K562 (cell line): ENCODE measurements around the gene PID1. TPM values are rescaled to one million over a fixed set of nuclear protein-coding genes. Genes with fewer than 3 reads are reported as not detected.

Source experiments
- ATAC-seq: fragments of 200-7000 bp; cut with Tn5 transposase; 3 replicates; pipeline ENCODE4 v1.9.1; 2020; ENCODE audit warnings: moderate library complexity
- BruUV-seq: library from RNA; stranded (reverse); fragments of 400-500 nt; replicated peaks from 2 replicates; lab custom pipeline; 2021; lab: Mats Ljungman, UMichigan
- CTCF ChIA-PET: fragments of 300-600 bp; formaldehyde crosslinking; extraction: SDS; loops from one replicate; lab custom pipeline; 2021; ENCODE audit warnings: low intra/inter-chr PET ratio; lab: Yijun Ruan, JAX
- POLR2A ChIA-PET: fragments of 300-600, 350-650 bp; sonication (Branson Sonifier 250); formaldehyde crosslinking; extraction: SDS; loops from one replicate; lab custom pipeline; 2021; ENCODE audit warnings: antibody characterized with exemption, inconsistent platforms; lab: Yijun Ruan, JAX
- DNase-seq, 4 experiments: peaks; one replicate each; pipeline versions ENCODE4 v3.0.0 to v3.0.0-alpha.2; 2011 to 2018; ENCODE audit warnings: low spot score in 3 of 4, mixed read lengths in 3 of 4; ENCODE audit errors: extremely low read depth in 1 of 4
- FAIRE-seq: peaks from 2 replicates; lab custom pipeline; 2011; peaks lifted over from hg19 to GRCh38; lab: Jason Lieb, UNC
- H2AFZ ChIP-seq: 2 replicates; pipeline ENCODE4 v1.6.0; 2011; ENCODE audit warnings: low read depth, low read length, control low read depth, inconsistent platforms
- H3K27ac ChIP-seq: fragments of 200-600 bp; 3 replicates; pipeline ENCODE4 v1.8.0; 2011; ENCODE audit warnings: low read depth, mild to moderate bottlenecking, control low read depth, inconsistent platforms, low read length, moderate library complexity, mixed read lengths; ENCODE audit errors: extremely low read depth
- H3K27me3 ChIP-seq, 2 experiments: fragments of 300-600 bp in 1 of 2; 2 replicates in 1 of 2; 3 replicates in 1 of 2; pipeline versions ENCODE4 v1.6.0 to v1.8.0; 2011; ENCODE audit warnings: inconsistent platforms in 2 of 2, low read length in 2 of 2, mild to moderate bottlenecking in 1 of 2, mixed read lengths in 1 of 2, moderate library complexity in 1 of 2; ENCODE audit not compliant: control insufficient read depth in 2 of 2, insufficient read depth in 2 of 2
- H3K36me3 ChIP-seq: fragments of 300-600 bp; 3 replicates; pipeline ENCODE4 v1.8.0; 2011; ENCODE audit warnings: mild to moderate bottlenecking, low read length, inconsistent platforms; ENCODE audit not compliant: control insufficient read depth, insufficient read depth
- H3K4me1 ChIP-seq, 2 experiments: fragments of 200-600 bp in 1 of 2; replicated peaks in 1 of 2; 2 replicates in 1 of 2; 3 replicates in 1 of 2; pipeline versions ENCODE4 v1.5.1 to v1.8.0; 2011; ENCODE audit warnings: inconsistent platforms in 2 of 2, low read length in 2 of 2, mild to moderate bottlenecking in 1 of 2, mixed read lengths in 1 of 2, moderate library complexity in 1 of 2; ENCODE audit not compliant: control insufficient read depth in 2 of 2, insufficient read depth in 2 of 2
- H3K4me2 ChIP-seq: 2 replicates; pipeline ENCODE4 v1.6.1; 2011; ENCODE audit warnings: low read length, control low read depth, inconsistent platforms, mixed read lengths; ENCODE audit not compliant: insufficient read depth
- H3K4me3 ChIP-seq: fragments of 200-600 bp; sonication (generic), shearing (Covaris generic); 2 replicates; pipeline ENCODE4 v1.5.1; 2016; ENCODE audit warnings: control low read depth, inconsistent platforms
- H3K79me2 ChIP-seq: fragments of 200-600 bp; 3 replicates; pipeline ENCODE4 v1.8.0; 2011; ENCODE audit warnings: low read length, inconsistent platforms; ENCODE audit not compliant: control insufficient read depth, insufficient read depth
- H3K9ac ChIP-seq, 2 experiments: 2 replicates each; pipeline versions ENCODE4 v1.6.0 to v1.6.1; 2011; ENCODE audit warnings: low read depth in 2 of 2, low read length in 2 of 2, control low read depth in 1 of 2, inconsistent platforms in 1 of 2, mild to moderate bottlenecking in 1 of 2, mixed read lengths in 1 of 2; ENCODE audit not compliant: insufficient read depth in 1 of 2
- H3K9me1 ChIP-seq: one replicate; pipeline ENCODE4 v1.6.0; 2011; ENCODE audit warnings: inconsistent platforms, mild to moderate bottlenecking, low read length, moderate library complexity; ENCODE audit not compliant: control insufficient read depth, insufficient read depth
- H3K9me3 ChIP-seq: replicated peaks from 2 replicates; pipeline ENCODE4 v1.5.1; 2011; ENCODE audit warnings: low read depth, low read length, inconsistent platforms; ENCODE audit not compliant: control insufficient read depth, insufficient read depth
- H4K20me1 ChIP-seq: replicated peaks from 2 replicates; pipeline ENCODE4 v1.6.1; 2011; ENCODE audit warnings: low read length, inconsistent platforms, mixed read lengths; ENCODE audit not compliant: control insufficient read depth, insufficient read depth
- FOXJ3 ChIP-seq: sonication (generic); formaldehyde crosslinking; IDR thresholded peaks from 2 replicates; pipeline ENCODE4 v1.4.0; 2020; ENCODE audit warnings: mild to moderate bottlenecking, missing genetic modification reagents
- IFI16 ChIP-seq: fragments of 250-450 bp; sonication (Bioruptor Pico); IDR thresholded peaks from 2 replicates; pipeline ENCODE4 v2.1.2; 2022; ENCODE audit warnings: mild to moderate bottlenecking, inconsistent platforms
- NFIC ChIP-seq: fragments of 450-650 bp; IDR thresholded peaks from 2 replicates; pipeline ENCODE4 v1.6.1; 2017; ENCODE audit warnings: mild to moderate bottlenecking, inconsistent platforms
- SMAD4 ChIP-seq: fragments of 250-450 bp; sonication (Bioruptor Pico); conservative IDR thresholded peaks from 2 replicates; pipeline ENCODE4 v1.8.0; 2021; ENCODE audit warnings: inconsistent platforms, mild to moderate bottlenecking, moderate library complexity
- U2AF1 ChIP-seq: fragments of 200-400 bp; formaldehyde crosslinking; optimal IDR thresholded peaks from 2 replicates; pipeline ENCODE3; 2017; ENCODE audit warnings: mild to moderate bottlenecking, low read depth, low read length, moderate library complexity
- USF2 ChIP-seq: sonication (generic); formaldehyde crosslinking; IDR thresholded peaks from 2 replicates; pipeline ENCODE4 v1.5.0; 2020; ENCODE audit warnings: missing genetic modification reagents
- ZC3H8 ChIP-seq: fragments of 450-650 bp; IDR thresholded peaks from 2 replicates; pipeline ENCODE4 v1.6.1; 2017
- ZNF384 ChIP-seq: IDR thresholded peaks from 2 replicates; pipeline ENCODE4 v1.6.1; 2012; ENCODE audit warnings: low read depth, low read length, improper control_type of control experiment
- ZNF780A ChIP-seq: fragments of 250-450 bp; sonication (Bioruptor Pico); IDR thresholded peaks from 2 replicates; pipeline ENCODE4 v1.5.0; 2021; ENCODE audit warnings: mild to moderate bottlenecking
- WGBS: fragments of 100-300 bp; shearing (Covaris generic); methylation state at CpG from one replicate; pipeline ENCODE4 v1.1.6; 2016; ENCODE audit warnings: low coverage, mixed read lengths; ENCODE audit not compliant: insufficient coverage; ENCODE audit errors: missing lambda C conversion rate; 5-methylcytosine and 5-hydroxymethylcytosine counted together
- in situ Hi-C: fragments of 300-500 bp; cut with MboI; formaldehyde crosslinking; loops from 4 replicates; pipeline ENCODE4 v1.15.0; 2018; ENCODE audit warnings: inconsistent platforms, mixed read lengths
- intact Hi-C: fragments of 100-400 bp; cut with micrococcal nuclease; formaldehyde crosslinking; loops from 2 replicates; pipeline ENCODE4 v1.14.2; 2022
- polyA plus RNA-seq, 8 experiments: library from polyadenylated mRNA; depleted of rRNA in 4 of 8; stranded (reverse) in 5 of 8; unstranded in 3 of 8; fragments of >200 nt; fragmentation: Nextera tagmentation in 2 of 8; fragmentation: Illumina TruSeq in 1 of 8; extraction: Ambion mirVana in 2 of 8; extraction: Trizol in 1 of 8; gene quantifications; 2 replicates each; pipeline versions ENCODE4 v1.2.1 to v1.2.3, GENCODE V29; 2011 to 2014; ENCODE audit warnings: inconsistent platforms in 1 of 8, missing spikeins in 1 of 8
- total RNA-seq, 7 experiments: library from RNA; depleted of rRNA in 6 of 7; stranded (reverse); fragments of >200 nt in 6 of 7; fragmentation: Illumina TruSeq in 2 of 7; extraction: Trizol in 2 of 7; gene quantifications; 2 replicates each; pipeline versions ENCODE4 v1.2.1 to v1.2.3, GENCODE V29; 2011 to 2021; ENCODE audit warnings: low replicate concordance in 1 of 7

PID1 gene
- total and polyA plus RNA-seq, 9 of the 15 experiments (the other 6 are each of a cell fraction or from before 2014, with no cell fraction given), result not detected

DNA sequence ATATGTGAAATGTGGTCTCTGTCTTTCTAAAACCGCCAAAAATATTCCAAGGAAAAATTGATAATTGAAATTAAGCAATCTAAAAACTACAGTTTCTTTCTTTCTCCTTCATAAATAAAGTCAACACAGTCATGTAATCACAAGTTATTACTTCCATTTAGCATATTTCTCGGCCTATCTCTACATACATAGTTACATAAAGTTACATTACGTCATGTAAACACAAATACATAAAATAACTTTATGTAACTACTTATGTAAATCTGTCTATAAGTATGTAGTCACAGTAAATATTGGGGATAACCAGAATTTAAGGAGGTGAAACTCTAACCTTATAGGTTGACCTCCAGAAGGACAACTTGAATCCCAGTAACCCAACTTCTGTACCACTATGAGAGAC, 48.5 kb upstream of the PID1 start:
- in situ Hi-C loops, result no loop called here
- 0% methylated on average over 3 of the region's 3 CpGs for WGBS
- no peaks in the 10 kb centered on the region for H3K9me1 ChIP-seq
- no peak overlapping the region for H2AFZ ChIP-seq
- CTCF ChIA-PET, result no interaction called here
- H3K27ac ChIP-seq, result no peak overlapping the region
- DNase-seq (no peak), ATAC-seq (no peak), FAIRE-seq (no peak)
- intact Hi-C loops, result no loop called here
- H3K9ac ChIP-seq, result no peak overlapping the region
- no peak overlapping the region for H3K4me2 ChIP-seq
- no peak for TF ChIP-seq NFIC
- TF ChIP-seq IFI16, result no peak
- no peak for TF ChIP-seq USF2
- no peak for TF ChIP-seq ZNF780A (CRISPR knock-in tag)
- no peak for TF ChIP-seq ZNF384
- no peak for TF ChIP-seq U2AF1
- no peak for TF ChIP-seq ZC3H8
- TF ChIP-seq FOXJ3 (CRISPR knock-in tag), result no peak
- no peak for TF ChIP-seq SMAD4 (CRISPR knock-in tag)
- no peak overlapping the region for H3K4me3 ChIP-seq
- no peaks in the 10 kb centered on the region for H3K4me1 ChIP-seq
- no peaks in the 10 kb centered on the region for H4K20me1 ChIP-seq
- POLR2A ChIA-PET, result no interaction called here
- H3K79me2 ChIP-seq, result no peaks in the 10 kb centered on the region
- no peaks in the 10 kb centered on the region for H3K36me3 ChIP-seq
- H3K27me3 ChIP-seq, result no peaks in the 10 kb centered on the region
- no peaks in the 10 kb centered on the region; the same call in 1 of the 2 replicates for H3K9me3 ChIP-seq
- no TSS peak for BruUV-seq
